ENCODE results near the gene LILRB2. TPM values are rescaled to one million over a fixed set of nuclear protein-coding genes. Genes with fewer than 3 reads are reported as not detected.
A peak's percentile ranks its signal among the peaks of the same experiment; 100 is the strongest.

LILRB2 gene
- total and polyA plus RNA-seq, 9 of the 15 experiments (the other 6 are each of a cell fraction or from before 2014, with no cell fraction given): not detected

DNA sequence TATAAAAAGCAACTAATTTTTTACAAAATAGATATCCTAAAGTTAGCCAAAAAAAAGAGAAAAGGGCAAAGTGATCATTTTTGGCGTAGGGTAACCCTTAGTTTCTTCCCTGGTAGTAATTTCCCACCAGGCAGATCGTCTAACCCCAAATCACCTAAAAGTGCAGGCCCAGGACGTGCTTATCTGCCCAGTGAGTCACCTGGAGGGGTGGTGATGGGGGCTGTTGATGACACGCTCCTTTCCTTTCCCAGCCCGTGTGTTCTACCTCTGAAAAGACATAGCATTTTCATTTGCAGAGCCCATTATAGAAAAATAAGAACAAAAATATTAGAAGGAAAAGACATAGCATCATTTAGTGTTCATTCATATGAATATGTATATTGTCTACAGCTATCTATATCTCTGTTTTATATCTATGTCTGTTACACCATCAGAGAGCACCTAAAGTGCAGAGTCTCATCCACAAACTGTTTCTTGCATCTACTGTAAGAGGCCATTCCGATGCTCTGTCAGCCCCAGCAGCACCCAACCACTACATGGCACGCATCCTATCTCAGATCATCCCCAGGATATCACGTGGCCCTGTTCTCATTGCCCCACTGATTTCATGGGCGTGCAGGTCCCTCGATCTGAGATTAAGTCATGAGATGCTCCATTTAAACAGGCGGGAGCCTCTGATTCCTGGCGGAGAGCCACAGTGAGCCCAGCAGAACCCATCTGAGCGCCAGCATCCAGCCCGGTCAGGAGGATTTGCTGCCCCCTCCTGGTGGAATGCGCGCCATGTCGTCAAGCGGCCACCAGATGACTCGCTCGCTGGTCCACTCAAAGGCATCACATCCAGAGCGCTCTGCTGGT lies 49.6 kb downstream of the LILRB2 start (continued):
- TF ChIP-seq GABPB1 (CRISPR knock-in tag; IDR thresholded peaks at IDR 0.05): peak; percentile 33; the same call in 1 of the 2 replicates
- TF ChIP-seq TCF3 (CRISPR knock-in tag; IDR thresholded peaks at IDR 0.05): peak; percentile 10
- no peak for TF ChIP-seq ZNF699 (CRISPR knock-in tag; IDR thresholded peaks at IDR 0.05; ENCODE audit: insufficient replicate concordance)
- TF ChIP-seq, protein P1, sequence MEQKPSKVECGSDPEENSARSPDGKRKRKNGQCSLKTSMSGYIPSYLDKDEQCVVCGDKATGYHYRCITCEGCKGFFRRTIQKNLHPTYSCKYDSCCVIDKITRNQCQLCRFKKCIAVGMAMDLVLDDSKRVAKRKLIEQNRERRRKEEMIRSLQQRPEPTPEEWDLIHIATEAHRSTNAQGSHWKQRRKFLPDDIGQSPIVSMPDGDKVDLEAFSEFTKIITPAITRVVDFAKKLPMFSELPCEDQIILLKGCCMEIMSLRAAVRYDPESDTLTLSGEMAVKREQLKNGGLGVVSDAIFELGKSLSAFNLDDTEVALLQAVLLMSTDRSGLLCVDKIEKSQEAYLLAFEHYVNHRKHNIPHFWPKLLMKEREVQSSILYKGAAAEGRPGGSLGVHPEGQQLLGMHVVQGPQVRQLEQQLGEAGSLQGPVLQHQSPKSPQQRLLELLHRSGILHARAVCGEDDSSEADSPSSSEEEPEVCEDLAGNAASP (IDR thresholded peaks at IDR 0.05): no peak
- TF ChIP-seq, protein P2, sequence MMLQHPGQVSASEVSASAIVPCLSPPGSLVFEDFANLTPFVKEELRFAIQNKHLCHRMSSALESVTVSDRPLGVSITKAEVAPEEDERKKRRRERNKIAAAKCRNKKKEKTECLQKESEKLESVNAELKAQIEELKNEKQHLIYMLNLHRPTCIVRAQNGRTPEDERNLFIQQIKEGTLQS (IDR thresholded peaks at IDR 0.05): peak; percentile 64
- TF ChIP-seq, protein P2 (CRISPR knock-in tag; conservative IDR thresholded peaks at IDR 0.05): no peak
- no peak for TF ChIP-seq MYBL2 (IDR thresholded peaks at IDR 0.05; ENCODE audit: low read depth)
- TF ChIP-seq MYBL2 (CRISPR knock-in tag; IDR thresholded peaks at IDR 0.05; ENCODE audit: borderline replicate concordance): no peak
- no peak for TF ChIP-seq RNF2 (IDR thresholded peaks at IDR 0.05)
- TF ChIP-seq CBFB (CRISPR knock-in tag; IDR thresholded peaks at IDR 0.05): 0 out of 2 replicates have a peak, but pooled peaks have one; percentile 38
- TF ChIP-seq RB1 (IDR thresholded peaks at IDR 0.05; ENCODE audit: low read depth): peak; percentile 83
- TF ChIP-seq, protein P3, sequence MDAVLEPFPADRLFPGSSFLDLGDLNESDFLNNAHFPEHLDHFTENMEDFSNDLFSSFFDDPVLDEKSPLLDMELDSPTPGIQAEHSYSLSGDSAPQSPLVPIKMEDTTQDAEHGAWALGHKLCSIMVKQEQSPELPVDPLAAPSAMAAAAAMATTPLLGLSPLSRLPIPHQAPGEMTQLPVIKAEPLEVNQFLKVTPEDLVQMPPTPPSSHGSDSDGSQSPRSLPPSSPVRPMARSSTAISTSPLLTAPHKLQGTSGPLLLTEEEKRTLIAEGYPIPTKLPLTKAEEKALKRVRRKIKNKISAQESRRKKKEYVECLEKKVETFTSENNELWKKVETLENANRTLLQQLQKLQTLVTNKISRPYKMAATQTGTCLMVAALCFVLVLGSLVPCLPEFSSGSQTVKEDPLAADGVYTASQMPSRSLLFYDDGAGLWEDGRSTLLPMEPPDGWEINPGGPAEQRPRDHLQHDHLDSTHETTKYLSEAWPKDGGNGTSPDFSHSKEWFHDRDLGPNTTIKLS (IDR thresholded peaks at IDR 0.05; ENCODE audit: borderline replicate concordance, low read depth): no peak
- no peak for TF ChIP-seq FOXA3 (CRISPR knock-in tag; conservative IDR thresholded peaks at IDR 0.05 in 1 of 2, IDR thresholded peaks at IDR 0.05 in 1 of 2)
- no peak for TF ChIP-seq OTX1 (CRISPR knock-in tag; IDR thresholded peaks at IDR 0.05)
- TF ChIP-seq SP2 (IDR thresholded peaks at IDR 0.05; ENCODE audit: extremely low read depth, low read depth, low read length, poor library complexity, severe bottlenecking): no peak
- TF ChIP-seq, protein P4, sequence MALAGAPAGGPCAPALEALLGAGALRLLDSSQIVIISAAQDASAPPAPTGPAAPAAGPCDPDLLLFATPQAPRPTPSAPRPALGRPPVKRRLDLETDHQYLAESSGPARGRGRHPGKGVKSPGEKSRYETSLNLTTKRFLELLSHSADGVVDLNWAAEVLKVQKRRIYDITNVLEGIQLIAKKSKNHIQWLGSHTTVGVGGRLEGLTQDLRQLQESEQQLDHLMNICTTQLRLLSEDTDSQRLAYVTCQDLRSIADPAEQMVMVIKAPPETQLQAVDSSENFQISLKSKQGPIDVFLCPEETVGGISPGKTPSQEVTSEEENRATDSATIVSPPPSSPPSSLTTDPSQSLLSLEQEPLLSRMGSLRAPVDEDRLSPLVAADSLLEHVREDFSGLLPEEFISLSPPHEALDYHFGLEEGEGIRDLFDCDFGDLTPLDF (CRISPR knock-in tag; IDR thresholded peaks at IDR 0.05): 0 out of 2 replicates have a peak, but pooled peaks have one; percentile 37
- TF ChIP-seq NFXL1 (CRISPR knock-in tag; IDR thresholded peaks at IDR 0.05): no peak
- no peak for TF ChIP-seq PURB (CRISPR knock-in tag; IDR thresholded peaks at IDR 0.05; ENCODE audit: low read depth)
- TF ChIP-seq HCFC1 (IDR thresholded peaks at IDR 0.05; ENCODE audit: low read depth, low read length): peak; percentile 43; the same call in 1 of the 2 replicates
- TF ChIP-seq SAFB2 (IDR thresholded peaks at IDR 0.05; ENCODE audit: borderline replicate concordance, low read depth, low read length, severe bottlenecking): no peak
- TF ChIP-seq ZFPM2 (CRISPR knock-in tag; IDR thresholded peaks at IDR 0.05): no peak
